Endodermal cell (in vitro differentiated cells): Measurements from ENCODE around the gene TMEM258. TPM values are rescaled to one million over a fixed set of nuclear protein-coding genes. Genes with fewer than 3 reads are reported as not detected.

ENCODE experiments used
- DNase-seq: peaks from one replicate; pipeline ENCODE4 v3.0.0-alpha.2; 2017
- H3K27ac ChIP-seq: 2 replicates; pipeline ENCODE4 v1.5.1; 2013; ENCODE audit warnings: mild to moderate bottlenecking, low read depth, low read length, moderate library complexity
- H3K27me3 ChIP-seq: 2 replicates; pipeline ENCODE4 v1.6.1; 2013; ENCODE audit warnings: mild to moderate bottlenecking, low read length, moderate library complexity; ENCODE audit not compliant: insufficient read depth, control insufficient read depth, poor library complexity, severe bottlenecking
- H3K36me3 ChIP-seq: 2 replicates; pipeline ENCODE4 v1.7.0; 2013; ENCODE audit warnings: mild to moderate bottlenecking, low read length, moderate library complexity; ENCODE audit not compliant: control insufficient read depth, insufficient read depth
- H3K4me1 ChIP-seq: one replicate; pipeline ENCODE4 v1.7.0; 2013; ENCODE audit warnings: low read length; ENCODE audit not compliant: control insufficient read depth, insufficient read depth
- H3K4me3 ChIP-seq: 2 replicates; pipeline ENCODE4 v1.5.1; 2013; ENCODE audit warnings: mild to moderate bottlenecking, low read length, moderate library complexity
- H3K9ac ChIP-seq: 2 replicates; pipeline ENCODE4 v1.6.1; 2013; ENCODE audit warnings: mild to moderate bottlenecking, low read length, moderate library complexity; ENCODE audit not compliant: poor library complexity, severe bottlenecking; ENCODE audit errors: extremely low read depth
- H3K9me3 ChIP-seq: 2 replicates; pipeline ENCODE4 v1.6.1; 2013; ENCODE audit warnings: mild to moderate bottlenecking, low read length, moderate library complexity; ENCODE audit not compliant: control insufficient read depth
- H3K27ac Mint-ChIP-seq: 2 replicates; pipeline ENCODE4 v1.8.0; 2020; ENCODE audit warnings: mixed read lengths
- H3K27me3 Mint-ChIP-seq: 2 replicates; pipeline ENCODE4 v1.8.0; 2021; ENCODE audit warnings: mild to moderate bottlenecking, mixed read lengths; ENCODE audit not compliant: insufficient read depth
- H3K36me3 Mint-ChIP-seq: 2 replicates; pipeline ENCODE4 v1.8.0; 2020; ENCODE audit warnings: low read depth, mixed read lengths
- H3K4me1 Mint-ChIP-seq: 2 replicates; pipeline ENCODE4 v1.8.0; 2020; ENCODE audit warnings: mixed read lengths
- H3K4me3 Mint-ChIP-seq: 2 replicates; pipeline ENCODE4 v1.8.0; 2020; ENCODE audit warnings: mild to moderate bottlenecking, moderate library complexity, mixed read lengths
- H3K9me3 Mint-ChIP-seq: 2 replicates; pipeline ENCODE4 v1.8.0; 2020; ENCODE audit warnings: mild to moderate bottlenecking, mixed read lengths
- CTCF ChIP-seq: fragments of 200-600 bp; sonication (generic); conservative IDR thresholded peaks from 2 replicates; pipeline ENCODE4 v1.5.0; 2021; ENCODE audit warnings: antibody characterized with exemption, mild to moderate bottlenecking
- WGBS, 2 experiments: methylation state at CpG; one replicate each; pipeline versions ENCODE4 v1.1.5 to v1.1.7; 2013; ENCODE audit warnings: missing lambda C conversion rate in 2 of 2, mixed read lengths in 1 of 2; ENCODE audit not compliant: insufficient coverage in 1 of 2, insufficient read length in 1 of 2; 5-methylcytosine and 5-hydroxymethylcytosine counted together
- total RNA-seq, 2 donors: library from RNA; stranded (reverse); fragmentation: NEBNext Ultra II Directional in 1 of 2; extraction: Animal tissue kit (Norgen Biotek cat#: 25700) in 1 of 2; gene quantifications; 2 replicates in 1 of 2; 3 replicates in 1 of 2; pipeline ENCODE4 v1.2.1, GENCODE V29; 2021

Gene TMEM258
- total RNA-seq, 2 donors from 2014 or later, result 174 to 180 TPM

GRCh38 chr11:61762798-61763197, 29.6 kb downstream of the TMEM258 start:
- Mint-ChIP-seq H3K36me3 (no peaks in the 10 kb centered on the region), H3K27me3 (no peaks in the 10 kb centered on the region), H3K27ac (no peak overlapping the region), H3K4me1 (peaks cover 7% of the 10 kb centered on the region), H3K9me3 (no peaks in the 10 kb centered on the region), H3K4me3 (no peak overlapping the region)
- Histone ChIP-seq H3K27me3 (no peaks in the 10 kb centered on the region), H3K27ac (no peak overlapping the region), H3K4me1 (peaks cover 2% of the 10 kb centered on the region), H3K4me3 (no peak overlapping the region), H3K9me3 (no peaks in the 10 kb centered on the region), H3K36me3 (no peaks in the 10 kb centered on the region), H3K9ac (no peak overlapping the region)
- no peak for DNase-seq
- 80 to 83% methylated on average over 5 to 15 of the region's 15 CpGs for WGBS, 2 experiments
- TF ChIP-seq CTCF, result no peak

- Histone ChIP-seq H3K9me3 (no peaks in the 10 kb centered on the region), H3K27ac (no peak overlapping the region), H3K4me3 (no peak overlapping the region), H3K27me3 (no peaks in the 10 kb centered on the region), H3K4me1 (peaks cover 3% of the 10 kb centered on the region), H3K36me3 (no peaks in the 10 kb centered on the region), H3K9ac (no peak overlapping the region)
- Mint-ChIP-seq H3K4me1 (peaks cover 8% of the 10 kb centered on the region), H3K36me3 (no peaks in the 10 kb centered on the region), H3K27me3 (no peaks in the 10 kb centered on the region), H3K4me3 (no peak overlapping the region), H3K9me3 (no peaks in the 10 kb centered on the region), H3K27ac (no peak overlapping the region)
- TF ChIP-seq CTCF, result no peak
- 87 to 100% methylated on average over 9 to 10 of the region's 10 CpGs for WGBS, 2 experiments
- no peak for DNase-seq
Observed at GRCh38 chr11:61762223-61762615, 30.2 kb downstream of the TMEM258 start.

GRCh38 chr11:61761440-61762222, 30.8 kb downstream of the TMEM258 start:
- no peak for DNase-seq
- Histone ChIP-seq H3K27me3 (no peaks in the 10 kb centered on the region), H3K36me3 (no peaks in the 10 kb centered on the region), H3K4me3 (no peak overlapping the region), H3K27ac (no peak overlapping the region), H3K4me1 (peaks cover 9% of the 10 kb centered on the region), H3K9me3 (no peaks in the 10 kb centered on the region), H3K9ac (no peak overlapping the region)
- Mint-ChIP-seq H3K36me3 (no peaks in the 10 kb centered on the region), H3K9me3 (no peaks in the 10 kb centered on the region), H3K27me3 (no peaks in the 10 kb centered on the region), H3K27ac (no peak overlapping the region), H3K4me1 (peaks cover 13% of the 10 kb centered on the region), H3K4me3 (no peak overlapping the region)
- TF ChIP-seq CTCF, result no peak
- 81 to 92% methylated on average over 7 to 11 of the region's 11 CpGs for WGBS, 2 experiments
